BLaER1 (cell line): Measurements from ENCODE around the gene SFMBT1.
"Not testable (repeated sequence)": the region's sequence is repeated elsewhere in the genome, so short reads cannot be mapped to it uniquely, and the experiment has no call there.

Experiments used
- H3K27ac ChIP-seq: shearing (Covaris generic); formaldehyde crosslinking; 2 replicates; pipeline ENCODE4 v1.8.1; 2022
- H3K27me3 ChIP-seq: shearing (Covaris generic); formaldehyde crosslinking; 2 replicates; pipeline ENCODE4 v1.8.1; 2022
- H3K36me3 ChIP-seq: shearing (Covaris generic); formaldehyde crosslinking; 2 replicates; pipeline ENCODE4 v1.8.1; 2022
- H3K4me1 ChIP-seq: shearing (Covaris generic); formaldehyde crosslinking; 2 replicates; pipeline ENCODE4 v1.8.1; 2022
- H3K4me2 ChIP-seq: shearing (Covaris generic); formaldehyde crosslinking; 2 replicates; pipeline ENCODE4 v1.8.1; 2022
- H3K4me3 ChIP-seq: shearing (Covaris generic); formaldehyde crosslinking; 2 replicates; pipeline ENCODE4 v1.8.1; 2022
- H3K9ac ChIP-seq: shearing (Covaris generic); formaldehyde crosslinking; 2 replicates; pipeline ENCODE4 v1.8.1; 2022
- H3K9me3 ChIP-seq: shearing (Covaris generic); formaldehyde crosslinking; 2 replicates; pipeline ENCODE4 v1.8.1; 2022
- H4K20me1 ChIP-seq: shearing (Covaris generic); formaldehyde crosslinking; 2 replicates; pipeline ENCODE4 v1.8.1; 2022
- Cebpa-rat ChIP-seq: shearing (Covaris generic); IDR thresholded peaks from 2 replicates; pipeline ENCODE4 v1.8.1; 2022

SFMBT1 gene

GRCh38 chr3:53056442-53056841 lies 10.6 kb upstream of the SFMBT1 start:
- no peak for TF ChIP-seq Cebpa-rat
- H3K36me3 ChIP-seq: no peaks in the 10 kb centered on the region
- no peak overlapping the region for H3K4me2 ChIP-seq
- no peak overlapping the region for H3K9ac ChIP-seq
- no peaks in the 10 kb centered on the region for H3K9me3 ChIP-seq
- no peaks in the 10 kb centered on the region for H3K4me1 ChIP-seq
- no peaks in the 10 kb centered on the region for H3K27me3 ChIP-seq
- H3K27ac ChIP-seq: no peak overlapping the region
- no peaks in the 10 kb centered on the region for H4K20me1 ChIP-seq
- H3K4me3 ChIP-seq: no peak overlapping the region

- H3K27ac ChIP-seq, H3K4me3 ChIP-seq, H3K4me2 ChIP-seq, H3K4me1 ChIP-seq, H3K9ac ChIP-seq, H3K36me3 ChIP-seq, H3K9me3 ChIP-seq, H4K20me1 ChIP-seq, H3K27me3 ChIP-seq: not testable (repeated sequence)
Observed at GRCh38 chr3:53054233-53054632, 8.4 kb upstream of the SFMBT1 start.

- Histone ChIP-seq H3K9ac (no peak overlapping the region), H3K9me3 (no peaks in the 10 kb centered on the region), H4K20me1 (no peaks in the 10 kb centered on the region), H3K27ac (no peak overlapping the region), H3K27me3 (peaks cover 2% of the 10 kb centered on the region), H3K4me2 (no peak overlapping the region), H3K36me3 (no peaks in the 10 kb centered on the region), H3K4me1 (peaks cover 7% of the 10 kb centered on the region), H3K4me3 (no peak overlapping the region)
- no peak for TF ChIP-seq Cebpa-rat
Observed at GRCh38 chr3:53051929-53052328, 6.1 kb upstream of the SFMBT1 start.

GRCh38 chr3:53049987-53050386 lies 4.1 kb upstream of the SFMBT1 start:
- Histone ChIP-seq H3K9me3 (no peaks in the 10 kb centered on the region), H3K4me2 (no peak overlapping the region), H3K4me3 (no peak overlapping the region), H3K4me1 (peaks cover 12% of the 10 kb centered on the region), H3K9ac (no peak overlapping the region), H3K36me3 (no peaks in the 10 kb centered on the region), H4K20me1 (no peaks in the 10 kb centered on the region; the same call in 1 of the 2 replicates), H3K27ac (no peak overlapping the region), H3K27me3 (peaks cover 11% of the 10 kb centered on the region)
- no peak for TF ChIP-seq Cebpa-rat

GRCh38 chr3:53046171-53047170 lies 598 bp upstream of the SFMBT1 start:
- Histone ChIP-seq H4K20me1 (peaks cover 33% of the 10 kb centered on the region), H3K27ac (peak overlapping the region; percentile 97), H3K9ac (peak overlapping the region; percentile 95), H3K4me1 (peaks cover 33% of the 10 kb centered on the region), H3K4me2 (peak overlapping the region; percentile 87), H3K36me3 (no peaks in the 10 kb centered on the region), H3K9me3 (no peaks in the 10 kb centered on the region), H3K27me3 (peaks cover 18% of the 10 kb centered on the region), H3K4me3 (peak overlapping the region; percentile 98)
- no peak for TF ChIP-seq Cebpa-rat

- H3K9ac ChIP-seq: peak overlapping the region; percentile 92
- peaks cover 18% of the 10 kb centered on the region for H3K27me3 ChIP-seq
- no peaks in the 10 kb centered on the region for H3K9me3 ChIP-seq
- peak overlapping the region; percentile 84 for H3K27ac ChIP-seq
- H3K4me1 ChIP-seq: peaks cover 45% of the 10 kb centered on the region
- TF ChIP-seq Cebpa-rat: no peak
- H3K36me3 ChIP-seq: no peaks in the 10 kb centered on the region
- peak overlapping the region; percentile 95 for H3K4me2 ChIP-seq
- H3K4me3 ChIP-seq: peak overlapping the region; percentile 98
- peaks cover 49% of the 10 kb centered on the region for H4K20me1 ChIP-seq
Observed at GRCh38 chr3:53044711-53045517, 959 bp downstream of the SFMBT1 start.

GRCh38 chr3:53044371-53044710 lies 1.5 kb downstream of the SFMBT1 start:
- Histone ChIP-seq H4K20me1 (peaks cover 55% of the 10 kb centered on the region), H3K27ac (peak overlapping the region; percentile 84), H3K36me3 (no peaks in the 10 kb centered on the region), H3K4me1 (peaks cover 45% of the 10 kb centered on the region), H3K9ac (peak overlapping the region; percentile 92), H3K9me3 (no peaks in the 10 kb centered on the region), H3K27me3 (peaks cover 18% of the 10 kb centered on the region), H3K4me2 (peak overlapping the region; percentile 95), H3K4me3 (peak overlapping the region; percentile 98)
- TF ChIP-seq Cebpa-rat: no peak

GRCh38 chr3:53043738-53044137 lies 2.1 kb downstream of the SFMBT1 start:
- Histone ChIP-seq H4K20me1 (peaks cover 61% of the 10 kb centered on the region), H3K4me3 (peak overlapping the region; percentile 98; the same call in 1 of the 2 replicates), H3K4me1 (peaks cover 45% of the 10 kb centered on the region), H3K36me3 (no peaks in the 10 kb centered on the region), H3K4me2 (peak overlapping the region; percentile 95), H3K9me3 (no peaks in the 10 kb centered on the region), H3K27ac (no peak overlapping the region), H3K27me3 (peaks cover 18% of the 10 kb centered on the region), H3K9ac (no peak overlapping the region)
- no peak for TF ChIP-seq Cebpa-rat

GRCh38 chr3:53042651-53043050 lies 3.2 kb downstream of the SFMBT1 start:
- no peak overlapping the region for H3K9ac ChIP-seq
- H3K4me2 ChIP-seq: peak overlapping the region; percentile 95; the same call in 1 of the 2 replicates
- H3K4me1 ChIP-seq: peaks cover 45% of the 10 kb centered on the region
- no peak overlapping the region for H3K4me3 ChIP-seq
- H3K27ac ChIP-seq: no peak overlapping the region
- no peak for TF ChIP-seq Cebpa-rat
- H3K36me3 ChIP-seq: no peaks in the 10 kb centered on the region
- peaks cover 72% of the 10 kb centered on the region for H4K20me1 ChIP-seq
- H3K9me3 ChIP-seq: no peaks in the 10 kb centered on the region
- peaks cover 18% of the 10 kb centered on the region for H3K27me3 ChIP-seq
